ENCODE measurements around the gene ZBTB20. TPM values are rescaled to one million over a fixed set of nuclear protein-coding genes. Genes with fewer than 3 reads are reported as not detected.

Gene ZBTB20
- total RNA-seq, 3 donors from 2014 or later (not counting 1 experiment from before 2014, with no cell fraction given): 52.7 to 58.3 (median 55.9) TPM

DNA sequence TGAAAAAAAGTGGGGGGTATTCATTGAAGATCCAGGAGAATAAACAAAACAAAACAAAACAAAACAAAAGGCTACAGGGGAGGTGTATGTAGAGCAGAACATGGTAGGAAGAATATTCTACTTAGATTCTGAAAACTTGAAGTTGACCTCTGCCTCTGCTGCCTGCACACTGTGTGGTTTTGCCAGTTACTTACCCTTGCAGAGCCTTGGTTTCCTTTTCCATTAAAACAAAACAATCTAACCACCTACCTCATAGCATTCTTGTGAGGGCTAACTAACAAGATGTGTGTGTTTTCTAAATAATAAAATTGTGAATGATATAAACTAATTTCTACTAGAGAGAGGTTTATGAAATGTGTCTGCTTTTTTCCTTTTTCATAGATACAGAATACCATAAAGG is 430.2 kb downstream of the ZBTB20 start:
- DNase-seq: no peak
- Histone ChIP-seq H3K9me3 (ENCODE audit: control insufficient read depth, insufficient read depth, low read length) (no peaks in the 10 kb centered on the region), H3K4me1 (ENCODE audit: control insufficient read depth, insufficient read depth, low read length) (no peaks in the 10 kb centered on the region), H3K27me3 (ENCODE audit: control insufficient read depth, insufficient read depth, low read length) (no peaks in the 10 kb centered on the region), H3K4me3 (ENCODE audit: low read length) (no peak overlapping the region), H3K36me3 (ENCODE audit: control insufficient read depth, insufficient read depth, low read length) (no peaks in the 10 kb centered on the region), H3K27ac (ENCODE audit: low read length) (no peak overlapping the region)
- Mint-ChIP-seq H3K36me3 (no peaks in the 10 kb centered on the region), H3K9me3 (no peaks in the 10 kb centered on the region), H3K4me1 (peaks cover 25 to 27% of the 10 kb centered on the region in 2 donors), H3K27me3 (ENCODE audit: low read depth in 2 of 2) (no peaks in the 10 kb centered on the region), H3K27ac (peak overlapping the region in 1 of 2 donors; percentile 13), H3K4me3 (no peak overlapping the region)
- intact Hi-C loops (cut with micrococcal nuclease): no loop called here
- TF ChIP-seq, protein P1, sequence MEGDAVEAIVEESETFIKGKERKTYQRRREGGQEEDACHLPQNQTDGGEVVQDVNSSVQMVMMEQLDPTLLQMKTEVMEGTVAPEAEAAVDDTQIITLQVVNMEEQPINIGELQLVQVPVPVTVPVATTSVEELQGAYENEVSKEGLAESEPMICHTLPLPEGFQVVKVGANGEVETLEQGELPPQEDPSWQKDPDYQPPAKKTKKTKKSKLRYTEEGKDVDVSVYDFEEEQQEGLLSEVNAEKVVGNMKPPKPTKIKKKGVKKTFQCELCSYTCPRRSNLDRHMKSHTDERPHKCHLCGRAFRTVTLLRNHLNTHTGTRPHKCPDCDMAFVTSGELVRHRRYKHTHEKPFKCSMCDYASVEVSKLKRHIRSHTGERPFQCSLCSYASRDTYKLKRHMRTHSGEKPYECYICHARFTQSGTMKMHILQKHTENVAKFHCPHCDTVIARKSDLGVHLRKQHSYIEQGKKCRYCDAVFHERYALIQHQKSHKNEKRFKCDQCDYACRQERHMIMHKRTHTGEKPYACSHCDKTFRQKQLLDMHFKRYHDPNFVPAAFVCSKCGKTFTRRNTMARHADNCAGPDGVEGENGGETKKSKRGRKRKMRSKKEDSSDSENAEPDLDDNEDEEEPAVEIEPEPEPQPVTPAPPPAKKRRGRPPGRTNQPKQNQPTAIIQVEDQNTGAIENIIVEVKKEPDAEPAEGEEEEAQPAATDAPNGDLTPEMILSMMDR (IDR thresholded peaks at IDR 0.05): no peak
- ATAC-seq: peak in 1 of 3 donors; percentile 42

DNA sequence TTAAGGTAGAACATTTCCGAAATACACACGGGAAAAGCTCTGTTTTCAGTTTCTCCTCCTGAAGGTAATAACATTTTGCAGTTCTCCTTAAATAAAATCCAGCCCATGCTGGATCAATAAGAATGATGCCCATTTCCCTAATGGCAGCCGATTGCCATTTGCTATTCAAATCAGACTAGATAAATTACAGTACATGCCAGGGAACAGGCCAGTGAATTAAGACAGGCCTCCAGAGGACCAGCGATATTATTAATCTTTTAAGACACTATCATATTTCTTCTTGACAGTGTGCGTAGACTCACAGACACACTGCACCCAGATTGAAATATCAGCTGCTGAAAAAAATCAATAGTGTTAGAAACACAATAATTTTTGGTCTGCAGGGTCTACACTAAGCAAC is 431.0 kb downstream of the ZBTB20 start:
- H3K36me3 ChIP-seq (ENCODE audit: control insufficient read depth, insufficient read depth, low read length): no peaks in the 10 kb centered on the region
- H3K4me3 Mint-ChIP-seq: no peak overlapping the region
- H3K4me3 ChIP-seq (ENCODE audit: low read length): no peak overlapping the region
- H3K9me3 Mint-ChIP-seq: no peaks in the 10 kb centered on the region
- intact Hi-C loops (cut with micrococcal nuclease): no loop called here
- no peaks in the 10 kb centered on the region for H3K4me1 ChIP-seq (ENCODE audit: control insufficient read depth, insufficient read depth, low read length)
- DNase-seq (no peak), ATAC-seq (no peak)
- H3K4me1 Mint-ChIP-seq: peaks cover 21 to 23% of the 10 kb centered on the region in 2 donors
- TF ChIP-seq, protein P1 (IDR thresholded peaks at IDR 0.05): no peak
- no peak overlapping the region for H3K27ac Mint-ChIP-seq
- no peaks in the 10 kb centered on the region for H3K36me3 Mint-ChIP-seq
- H3K27me3 Mint-ChIP-seq (ENCODE audit: low read depth in 2 of 2): no peaks in the 10 kb centered on the region
- H3K9me3 ChIP-seq (ENCODE audit: control insufficient read depth, insufficient read depth, low read length): no peaks in the 10 kb centered on the region
- 96% methylated on average over 5 of the region's 5 CpGs for WGBS (ENCODE audit: insufficient coverage)
- no peak overlapping the region for H3K27ac ChIP-seq (ENCODE audit: low read length)
- no peaks in the 10 kb centered on the region for H3K27me3 ChIP-seq (ENCODE audit: control insufficient read depth, insufficient read depth, low read length)

DNA sequence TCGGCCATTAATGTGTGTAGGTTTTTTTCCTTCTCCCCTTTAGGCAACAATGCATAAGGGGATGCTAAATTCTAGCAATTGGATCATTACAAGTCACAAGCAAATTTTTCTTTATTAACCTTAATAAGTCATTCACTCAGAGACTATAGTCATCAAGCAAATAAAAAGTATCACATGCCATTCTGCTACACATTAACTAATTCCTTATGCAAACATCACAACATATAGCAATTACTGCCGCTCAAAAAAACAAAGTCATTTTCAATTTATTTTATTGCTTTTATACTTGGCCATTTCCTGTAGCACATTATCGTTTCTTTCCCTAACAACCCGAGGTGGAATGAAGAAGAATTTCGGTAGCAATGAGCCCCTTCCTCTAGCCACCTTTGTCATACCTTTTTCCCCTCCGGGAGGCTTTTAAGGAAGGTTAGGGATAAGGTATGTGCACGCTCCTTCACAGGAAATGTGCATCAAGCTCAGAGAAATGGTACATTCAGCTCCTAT is 432.1 kb downstream of the ZBTB20 start:
- H3K4me1 ChIP-seq (ENCODE audit: control insufficient read depth, insufficient read depth, low read length): no peaks in the 10 kb centered on the region
- Mint-ChIP-seq H3K36me3 (no peaks in the 10 kb centered on the region), H3K4me1 (peaks cover 21 to 22% of the 10 kb centered on the region in 2 donors), H3K4me3 (no peak overlapping the region), H3K9me3 (no peaks in the 10 kb centered on the region), H3K27ac (no peak overlapping the region), H3K27me3 (ENCODE audit: low read depth in 2 of 2) (no peaks in the 10 kb centered on the region)
- no peak overlapping the region for H3K27ac ChIP-seq (ENCODE audit: low read length)
- no peaks in the 10 kb centered on the region for H3K36me3 ChIP-seq (ENCODE audit: control insufficient read depth, insufficient read depth, low read length)
- H3K4me3 ChIP-seq (ENCODE audit: low read length): no peak overlapping the region
- TF ChIP-seq, protein P1 (IDR thresholded peaks at IDR 0.05): no peak
- H3K27me3 ChIP-seq (ENCODE audit: control insufficient read depth, insufficient read depth, low read length): no peaks in the 10 kb centered on the region
- no peaks in the 10 kb centered on the region for H3K9me3 ChIP-seq (ENCODE audit: control insufficient read depth, insufficient read depth, low read length)
- intact Hi-C loops (cut with micrococcal nuclease): no loop called here
- DNase-seq (no peak), ATAC-seq (no peak)
- WGBS (ENCODE audit: insufficient coverage): 98% methylated on average over 4 of the region's 7 CpGs

DNA sequence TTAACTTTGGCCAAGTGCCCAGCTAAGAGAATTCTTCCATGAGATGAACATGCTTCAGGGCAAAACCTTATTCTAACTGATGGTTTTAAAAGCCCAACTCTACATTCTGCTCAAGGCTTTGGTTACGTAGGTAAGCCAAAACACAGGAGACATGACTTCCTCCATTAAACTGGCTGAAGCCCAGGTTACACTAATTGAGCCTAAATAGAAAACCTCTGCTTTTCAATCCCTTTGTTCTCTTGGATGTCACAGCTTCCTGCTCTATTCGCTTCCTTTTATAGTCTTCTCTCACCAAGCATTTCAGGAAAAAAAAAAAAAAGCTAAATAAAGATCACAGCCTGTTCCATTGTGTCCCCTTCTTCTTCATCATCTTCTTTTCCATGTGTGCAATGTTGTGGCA is 432.9 kb downstream of the ZBTB20 start:
- Mint-ChIP-seq H3K27me3 (ENCODE audit: low read depth in 2 of 2) (no peaks in the 10 kb centered on the region), H3K9me3 (no peaks in the 10 kb centered on the region), H3K4me1 (peaks cover 22 to 28% of the 10 kb centered on the region in 2 donors), H3K36me3 (no peaks in the 10 kb centered on the region), H3K27ac (no peak overlapping the region), H3K4me3 (no peak overlapping the region)
- Histone ChIP-seq H3K27me3 (ENCODE audit: control insufficient read depth, insufficient read depth, low read length) (no peaks in the 10 kb centered on the region), H3K27ac (ENCODE audit: low read length) (no peak overlapping the region), H3K9me3 (ENCODE audit: control insufficient read depth, insufficient read depth, low read length) (no peaks in the 10 kb centered on the region), H3K4me1 (ENCODE audit: control insufficient read depth, insufficient read depth, low read length) (no peaks in the 10 kb centered on the region), H3K4me3 (ENCODE audit: low read length) (no peak overlapping the region), H3K36me3 (ENCODE audit: control insufficient read depth, insufficient read depth, low read length) (no peaks in the 10 kb centered on the region)
- 88% methylated on average over 2 of the region's 2 CpGs for WGBS (ENCODE audit: insufficient coverage)
- no peak for ATAC-seq
- DNase-seq: no peak
- intact Hi-C loops (cut with micrococcal nuclease): no loop called here
- TF ChIP-seq, protein P1 (IDR thresholded peaks at IDR 0.05): no peak
